Activated naive CD8-positive, alpha-beta T cell treated with anti-CD3 and anti-CD28 coated beads for 36 hours (primary cell): Measurements from ENCODE around the gene PRR33. TPM values are rescaled to one million over a fixed set of nuclear protein-coding genes. Genes with fewer than 3 reads are reported as not detected.
A peak's percentile ranks its signal among the peaks of the same experiment; 100 is the strongest.

ENCODE experiments used
- DNase-seq: peaks from one replicate; pipeline ENCODE4 v3.0.0; 2021
- H3K27ac Mint-ChIP-seq: one replicate; pipeline ENCODE4 v1.8.0; 2022; ENCODE audit warnings: mild to moderate bottlenecking, moderate library complexity, mixed read lengths
- H3K27me3 Mint-ChIP-seq: one replicate; pipeline ENCODE4 v1.8.0; 2022; ENCODE audit warnings: mild to moderate bottlenecking, mixed read lengths
- H3K36me3 Mint-ChIP-seq: one replicate; pipeline ENCODE4 v1.8.0; 2021; ENCODE audit warnings: mild to moderate bottlenecking, mixed read lengths
- H3K4me1 Mint-ChIP-seq: one replicate; pipeline ENCODE4 v1.8.0; 2021; ENCODE audit warnings: mixed read lengths
- H3K4me3 Mint-ChIP-seq: one replicate; pipeline ENCODE4 v1.8.0; 2022; ENCODE audit warnings: mild to moderate bottlenecking, moderate library complexity, mixed read lengths
- H3K9me3 Mint-ChIP-seq: one replicate; pipeline ENCODE4 v1.8.0; 2022; ENCODE audit warnings: mixed read lengths
- total RNA-seq, 2 experiments: library from RNA; stranded (reverse); gene quantifications; one replicate each; pipeline ENCODE4 v1.2.3, GENCODE V29; 2021

Gene PRR33
- total RNA-seq, 2 experiments from 2014 or later: 0.20 to 0.31 TPM

DNA sequence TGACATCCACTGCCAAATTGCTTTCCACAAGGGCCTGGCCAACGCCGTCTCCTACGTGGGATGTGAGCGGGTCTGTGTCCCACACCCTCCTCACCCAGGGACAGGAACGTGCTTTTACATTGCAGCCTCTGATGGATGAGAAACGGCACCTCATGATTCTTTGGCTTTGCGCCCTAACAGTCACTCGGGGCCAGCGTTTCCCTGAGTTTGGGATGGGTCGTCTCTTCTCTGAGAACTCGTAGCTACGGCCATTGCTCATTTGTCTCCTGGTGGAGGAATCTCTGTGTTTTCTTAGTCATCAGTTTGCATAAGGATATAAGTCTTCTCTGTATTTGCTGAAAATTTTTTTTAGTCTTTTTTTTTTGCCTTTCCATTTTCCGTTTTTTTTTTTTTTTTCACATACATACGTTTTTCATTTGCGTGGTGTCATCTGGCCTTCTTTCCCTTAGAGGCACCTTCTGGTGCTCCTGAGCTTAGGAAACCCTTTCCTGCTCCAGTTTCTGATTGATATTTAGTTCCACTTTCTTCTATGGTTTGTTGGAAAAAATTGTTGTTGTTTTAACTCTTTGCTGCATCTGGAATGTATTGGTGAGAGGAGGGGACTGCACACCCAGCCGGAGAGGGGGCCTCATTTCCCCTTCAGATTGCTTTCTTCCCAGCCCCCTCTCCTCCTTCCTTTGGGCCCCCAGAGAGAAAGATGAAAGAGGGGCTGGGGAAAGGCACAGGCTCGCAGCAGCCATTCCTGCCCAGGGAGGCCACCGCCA is 39.8 kb upstream of the PRR33 start:
- no peak overlapping the region for H3K4me3 Mint-ChIP-seq
- H3K27ac Mint-ChIP-seq: no peak overlapping the region
- H3K27me3 Mint-ChIP-seq: no peaks in the 10 kb centered on the region
- H3K9me3 Mint-ChIP-seq: no peaks in the 10 kb centered on the region
- no peak for DNase-seq
- H3K36me3 Mint-ChIP-seq: no peaks in the 10 kb centered on the region
- peaks cover 6% of the 10 kb centered on the region for H3K4me1 Mint-ChIP-seq

DNA sequence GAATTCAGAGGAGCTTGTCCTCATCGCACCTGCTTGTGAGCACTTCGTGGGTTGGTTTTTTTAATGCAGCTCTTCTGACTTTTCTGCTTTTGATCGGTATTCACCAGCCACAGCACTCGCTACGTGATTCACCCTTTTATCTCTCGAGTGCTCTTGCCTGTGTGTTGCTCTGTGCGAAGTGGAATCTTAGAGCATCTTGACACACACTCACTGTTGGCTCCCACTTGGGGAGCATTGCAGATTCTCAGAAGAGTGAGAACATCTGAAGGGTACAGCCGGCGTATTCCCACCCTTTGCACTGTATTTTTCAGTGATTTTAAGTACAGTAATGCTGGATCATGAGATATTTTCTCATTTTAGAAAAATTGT is 38.8 kb upstream of the PRR33 start:
- no peaks in the 10 kb centered on the region for H3K36me3 Mint-ChIP-seq
- H3K27ac Mint-ChIP-seq: no peak overlapping the region
- H3K9me3 Mint-ChIP-seq: no peaks in the 10 kb centered on the region
- DNase-seq: no peak
- no peak overlapping the region for H3K4me3 Mint-ChIP-seq
- H3K27me3 Mint-ChIP-seq: no peaks in the 10 kb centered on the region
- H3K4me1 Mint-ChIP-seq: peaks cover 6% of the 10 kb centered on the region

DNA sequence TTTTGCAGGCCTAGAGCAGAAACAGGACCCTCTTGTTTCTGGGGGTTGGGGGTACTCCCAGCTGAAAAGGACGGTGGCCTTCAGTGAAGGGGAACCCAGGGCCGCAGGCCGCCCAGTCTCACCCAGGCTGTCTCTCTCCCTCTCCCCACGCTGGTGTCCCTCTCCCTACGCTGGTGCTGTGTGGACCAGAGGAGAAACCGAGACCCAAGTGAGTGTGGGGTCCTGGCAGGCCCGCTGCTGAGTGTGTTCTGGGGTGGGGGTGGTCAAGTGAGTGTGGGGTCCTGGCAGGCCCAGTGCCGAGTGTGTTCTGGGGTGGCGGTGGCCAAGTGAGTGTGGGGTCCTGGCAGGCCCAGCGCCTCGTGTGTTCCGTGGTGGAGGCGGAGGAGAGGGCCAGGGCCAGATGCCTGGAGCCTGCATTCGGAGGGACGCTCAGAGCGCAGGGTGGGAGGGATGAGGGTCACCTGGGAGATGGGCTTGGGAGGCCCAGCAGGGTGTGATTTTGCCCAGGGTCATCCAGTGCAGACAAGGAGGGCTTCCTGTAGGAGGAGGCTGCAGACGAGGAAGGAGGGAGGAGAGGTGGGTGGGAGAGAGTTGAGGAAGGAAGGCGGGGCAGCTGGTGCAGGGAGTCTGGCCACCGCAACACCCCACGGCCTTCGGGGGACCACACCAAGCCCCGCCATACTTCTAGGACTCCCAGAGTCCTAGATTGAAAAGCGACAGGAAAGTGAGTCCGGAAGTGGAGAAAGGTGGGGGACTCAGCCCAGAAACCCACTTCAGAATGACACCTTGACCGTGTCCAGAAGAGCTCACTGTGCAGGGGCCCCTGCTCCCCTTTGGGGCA is 38.1 kb upstream of the PRR33 start:
- Mint-ChIP-seq H3K36me3 (no peaks in the 10 kb centered on the region), H3K27me3 (no peaks in the 10 kb centered on the region), H3K4me3 (no peak overlapping the region), H3K4me1 (peaks cover 6% of the 10 kb centered on the region), H3K9me3 (no peaks in the 10 kb centered on the region), H3K27ac (no peak overlapping the region)
- DNase-seq: no peak

DNA sequence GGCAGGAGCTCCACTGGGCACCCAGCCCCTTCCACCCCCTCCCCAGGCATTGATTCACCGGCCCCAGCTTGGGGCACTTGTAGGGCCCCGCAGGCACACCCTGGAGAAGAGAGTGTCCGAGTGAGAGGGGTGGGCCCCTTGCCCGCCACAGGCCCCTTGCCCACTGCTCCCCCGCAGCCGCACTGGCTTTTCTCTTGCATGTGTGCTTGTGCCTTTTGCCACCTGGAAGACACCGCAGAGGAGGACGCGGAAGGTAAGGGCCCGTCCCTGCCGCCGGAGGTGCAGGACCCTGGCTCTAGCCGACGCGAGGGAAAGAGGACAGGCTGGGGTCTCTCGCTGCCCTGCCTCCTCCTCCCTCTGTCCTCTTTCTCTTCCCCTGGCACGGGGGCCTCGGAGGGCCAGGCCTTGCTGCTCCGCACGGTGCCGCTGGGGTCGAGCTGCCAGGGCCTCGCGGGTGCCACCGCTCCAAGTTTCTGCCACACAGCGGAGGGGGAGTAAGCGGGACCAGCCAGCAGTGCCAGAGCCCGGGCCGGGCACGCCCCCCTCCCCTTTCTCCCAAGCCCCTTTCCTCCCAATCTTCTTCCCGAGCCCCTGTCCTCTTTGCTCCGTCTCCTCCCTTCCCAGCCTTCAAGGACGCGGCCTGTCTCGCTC is 37.3 kb upstream of the PRR33 start:
- DNase-seq: no peak
- H3K9me3 Mint-ChIP-seq: no peaks in the 10 kb centered on the region

DNA sequence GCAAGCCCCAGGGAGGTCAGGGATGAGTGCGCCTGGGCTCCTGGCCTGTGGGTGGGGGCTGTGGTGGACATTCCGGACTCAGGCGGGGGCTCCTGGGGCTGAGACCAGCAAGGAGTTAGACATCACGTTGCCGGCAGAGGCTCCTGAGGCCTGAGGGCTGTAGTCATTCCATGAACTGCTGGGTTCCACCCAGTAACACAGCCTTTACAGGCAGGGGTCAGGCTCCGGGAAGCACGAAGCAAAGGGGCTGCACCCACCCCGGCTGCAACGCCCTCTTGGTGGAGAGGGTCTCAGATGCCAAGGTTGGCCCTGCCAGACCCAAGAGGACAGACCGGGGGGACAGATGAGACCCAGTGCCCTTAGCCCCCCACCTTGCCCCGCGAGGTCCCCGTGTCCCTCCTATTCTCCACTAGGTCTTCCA is 36.8 kb upstream of the PRR33 start:
- no peak overlapping the region for H3K4me3 Mint-ChIP-seq
- H3K27ac Mint-ChIP-seq: no peak overlapping the region
- no peaks in the 10 kb centered on the region for H3K27me3 Mint-ChIP-seq
- H3K9me3 Mint-ChIP-seq: no peaks in the 10 kb centered on the region
- no peaks in the 10 kb centered on the region for H3K36me3 Mint-ChIP-seq
- DNase-seq: no peak
- peaks cover 6% of the 10 kb centered on the region for H3K4me1 Mint-ChIP-seq

More for the DNA sequence above, 37.3 kb upstream of the PRR33 start:
- H3K27me3 Mint-ChIP-seq: no peaks in the 10 kb centered on the region
- no peak overlapping the region for H3K27ac Mint-ChIP-seq
- peaks cover 6% of the 10 kb centered on the region for H3K4me1 Mint-ChIP-seq
- H3K36me3 Mint-ChIP-seq: no peaks in the 10 kb centered on the region
- H3K4me3 Mint-ChIP-seq: no peak overlapping the region

DNA sequence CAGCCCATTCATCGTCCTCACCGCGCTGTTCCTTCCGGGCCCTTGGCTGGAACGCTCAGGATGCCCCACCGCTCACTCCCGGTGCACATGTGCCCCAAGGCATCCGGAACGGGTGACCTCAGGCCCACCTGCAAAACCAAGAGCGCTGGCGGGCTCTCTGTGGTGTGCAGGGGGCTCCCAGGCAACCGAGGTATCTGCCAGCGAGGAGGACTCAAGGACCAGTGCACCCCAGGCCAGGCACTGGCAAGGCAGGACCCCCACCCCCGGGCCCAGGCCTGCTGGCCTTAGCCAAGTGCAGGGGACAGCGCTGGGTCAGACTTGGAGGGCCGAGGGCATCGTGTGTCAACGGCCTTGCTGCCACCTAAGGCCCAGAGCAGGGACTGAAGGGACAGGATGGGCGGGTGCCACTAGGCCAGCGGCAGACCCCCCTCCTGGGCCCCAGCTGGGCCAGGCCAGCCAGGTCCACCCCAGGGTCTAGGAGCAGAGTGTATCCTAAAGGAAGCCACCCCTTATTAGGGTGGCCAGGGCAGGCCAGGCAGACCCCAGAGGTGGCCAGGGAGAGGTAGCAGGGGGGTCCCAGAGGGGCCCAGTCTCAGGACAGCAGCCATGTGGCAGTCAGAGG is 36.3 kb upstream of the PRR33 start:
- no peak overlapping the region for H3K27ac Mint-ChIP-seq
- H3K27me3 Mint-ChIP-seq: no peaks in the 10 kb centered on the region
- no peak for DNase-seq
- no peak overlapping the region for H3K4me3 Mint-ChIP-seq
- no peaks in the 10 kb centered on the region for H3K36me3 Mint-ChIP-seq
- H3K9me3 Mint-ChIP-seq: no peaks in the 10 kb centered on the region
- peaks cover 6% of the 10 kb centered on the region for H3K4me1 Mint-ChIP-seq

DNA sequence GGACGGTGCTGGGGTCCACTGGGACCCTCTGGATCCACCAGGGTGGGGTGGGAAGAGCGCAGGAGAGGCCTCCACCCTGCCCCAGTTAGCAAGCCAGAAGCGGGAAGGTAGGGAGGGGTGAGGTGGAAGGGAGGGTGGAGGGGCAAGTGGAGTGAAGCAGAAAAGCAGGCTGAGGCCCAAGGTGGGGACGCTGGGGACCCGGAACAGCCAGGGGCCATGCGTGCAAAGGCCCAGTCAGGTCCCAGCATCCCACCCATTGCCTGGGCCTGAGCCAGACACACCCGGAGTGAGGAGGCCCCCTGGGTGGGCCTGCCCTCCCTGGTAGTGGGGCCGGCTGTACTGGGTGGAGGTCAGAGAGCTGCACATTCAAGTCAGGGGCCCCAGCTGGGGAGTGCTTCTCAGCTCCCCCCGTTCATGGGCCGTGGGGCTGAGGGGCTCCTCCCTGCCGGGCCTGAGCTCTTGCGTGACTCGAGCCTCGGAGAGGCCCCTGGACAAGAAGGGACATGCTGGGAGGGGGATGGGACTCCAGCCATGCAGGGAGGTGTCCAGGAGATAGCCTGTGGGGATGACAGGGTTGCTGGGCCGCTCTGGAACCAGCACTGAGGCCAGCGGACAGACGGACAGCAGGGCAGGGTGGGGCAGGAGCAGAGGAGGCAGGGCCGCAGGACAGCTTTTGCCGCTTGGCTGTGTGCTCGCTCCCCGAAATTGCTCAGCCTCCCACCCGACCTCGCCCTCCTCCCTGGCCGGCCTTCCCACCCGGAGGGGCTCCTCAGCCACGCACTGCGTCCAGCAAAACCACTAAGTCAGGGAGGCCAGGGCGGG is 35.5 kb upstream of the PRR33 start:
- no peak for DNase-seq
- peaks cover 6% of the 10 kb centered on the region for H3K4me1 Mint-ChIP-seq
- no peaks in the 10 kb centered on the region for H3K9me3 Mint-ChIP-seq
- no peaks in the 10 kb centered on the region for H3K36me3 Mint-ChIP-seq
- no peak overlapping the region for H3K27ac Mint-ChIP-seq
- no peak overlapping the region for H3K4me3 Mint-ChIP-seq
- H3K27me3 Mint-ChIP-seq: peaks cover 3% of the 10 kb centered on the region

DNA sequence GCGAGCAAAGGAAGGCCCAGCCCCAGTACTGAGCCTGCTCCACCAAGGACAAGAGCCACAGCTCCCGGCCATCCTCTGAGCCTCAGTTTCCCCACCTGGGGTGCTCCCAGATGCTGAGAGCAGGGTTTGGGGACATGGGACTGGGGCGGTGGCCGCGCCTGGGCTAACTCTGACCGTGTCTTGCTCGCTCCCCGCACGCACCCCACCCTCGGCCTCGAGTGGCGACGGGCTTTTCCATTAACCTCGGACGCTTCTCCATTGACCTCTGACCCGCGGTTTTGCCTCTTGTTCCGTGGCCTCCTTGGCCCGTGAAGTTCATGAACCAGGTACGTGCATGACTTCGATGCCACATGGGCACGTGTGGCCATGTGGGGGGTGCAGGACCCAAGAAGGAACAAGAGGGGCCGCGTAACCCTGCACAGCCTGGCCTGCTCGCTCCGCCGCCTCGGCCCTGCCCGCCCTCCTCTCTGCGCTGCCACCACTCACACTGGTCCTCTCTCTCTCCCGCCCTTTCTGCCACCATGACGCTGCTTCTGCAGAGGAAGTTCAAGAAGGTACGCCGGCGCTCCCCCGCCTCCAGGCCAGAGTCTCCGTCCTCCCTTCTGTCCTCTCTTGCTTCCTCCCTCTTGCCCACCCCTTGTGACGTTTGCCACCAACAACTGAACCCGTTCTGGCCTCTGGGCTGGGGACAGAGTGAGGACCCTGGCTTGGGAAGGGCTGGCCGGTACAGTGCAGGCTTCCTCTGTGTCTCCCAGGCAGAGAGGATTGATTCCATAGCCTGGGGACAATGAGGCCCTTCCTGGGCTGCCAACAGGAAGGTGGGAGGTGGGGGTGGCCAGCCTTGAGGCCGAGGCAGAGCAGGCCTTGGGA is 34.7 kb upstream of the PRR33 start:
- Mint-ChIP-seq H3K36me3 (no peaks in the 10 kb centered on the region), H3K27me3 (peaks cover 3% of the 10 kb centered on the region), H3K9me3 (no peaks in the 10 kb centered on the region), H3K4me3 (no peak overlapping the region), H3K27ac (no peak overlapping the region), H3K4me1 (peaks cover 6% of the 10 kb centered on the region)
- DNase-seq: no peak

DNA sequence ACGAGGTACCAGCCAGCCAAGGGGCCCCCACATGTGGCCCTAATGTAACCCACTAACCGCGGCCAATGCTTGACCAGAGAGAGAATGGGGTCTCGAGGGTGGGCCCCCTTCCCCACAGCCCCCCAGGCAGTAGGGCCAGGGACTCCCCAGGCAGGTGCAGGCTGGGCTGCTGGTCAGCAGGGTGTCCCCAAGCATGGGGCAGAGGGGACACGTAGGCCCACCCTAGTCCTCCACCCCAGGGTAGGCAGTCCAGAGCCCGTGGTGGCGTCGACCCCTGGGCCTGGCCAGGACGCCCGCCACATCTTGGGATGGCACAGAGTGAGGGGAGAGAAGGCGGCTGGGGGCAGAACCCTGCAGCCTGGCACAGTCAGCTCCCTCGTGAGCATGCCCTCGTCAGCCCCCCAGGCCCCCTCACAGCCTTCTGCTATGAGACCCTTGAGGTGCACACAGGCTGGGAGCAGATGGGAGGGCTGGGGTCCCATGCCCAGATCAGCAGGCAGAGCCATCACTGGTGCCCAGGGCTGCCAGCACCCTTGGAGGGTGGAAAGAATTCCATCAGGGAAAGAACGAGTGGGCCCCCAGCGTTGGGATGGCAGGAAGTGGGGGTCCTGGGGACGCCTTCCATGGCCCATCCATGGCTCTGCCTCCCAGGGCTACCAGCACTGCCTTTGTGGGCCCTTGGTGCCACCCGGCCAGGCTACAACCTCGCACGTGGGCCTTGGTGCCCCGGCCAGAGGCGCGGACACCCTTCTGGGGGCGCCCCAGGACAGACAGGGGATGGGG is 33.9 kb upstream of the PRR33 start:
- no peak overlapping the region for H3K4me3 Mint-ChIP-seq
- no peak overlapping the region for H3K27ac Mint-ChIP-seq
- peaks cover 4% of the 10 kb centered on the region for H3K4me1 Mint-ChIP-seq
- no peaks in the 10 kb centered on the region for H3K36me3 Mint-ChIP-seq
- DNase-seq: no peak
- H3K27me3 Mint-ChIP-seq: peaks cover 3% of the 10 kb centered on the region
- no peaks in the 10 kb centered on the region for H3K9me3 Mint-ChIP-seq

DNA sequence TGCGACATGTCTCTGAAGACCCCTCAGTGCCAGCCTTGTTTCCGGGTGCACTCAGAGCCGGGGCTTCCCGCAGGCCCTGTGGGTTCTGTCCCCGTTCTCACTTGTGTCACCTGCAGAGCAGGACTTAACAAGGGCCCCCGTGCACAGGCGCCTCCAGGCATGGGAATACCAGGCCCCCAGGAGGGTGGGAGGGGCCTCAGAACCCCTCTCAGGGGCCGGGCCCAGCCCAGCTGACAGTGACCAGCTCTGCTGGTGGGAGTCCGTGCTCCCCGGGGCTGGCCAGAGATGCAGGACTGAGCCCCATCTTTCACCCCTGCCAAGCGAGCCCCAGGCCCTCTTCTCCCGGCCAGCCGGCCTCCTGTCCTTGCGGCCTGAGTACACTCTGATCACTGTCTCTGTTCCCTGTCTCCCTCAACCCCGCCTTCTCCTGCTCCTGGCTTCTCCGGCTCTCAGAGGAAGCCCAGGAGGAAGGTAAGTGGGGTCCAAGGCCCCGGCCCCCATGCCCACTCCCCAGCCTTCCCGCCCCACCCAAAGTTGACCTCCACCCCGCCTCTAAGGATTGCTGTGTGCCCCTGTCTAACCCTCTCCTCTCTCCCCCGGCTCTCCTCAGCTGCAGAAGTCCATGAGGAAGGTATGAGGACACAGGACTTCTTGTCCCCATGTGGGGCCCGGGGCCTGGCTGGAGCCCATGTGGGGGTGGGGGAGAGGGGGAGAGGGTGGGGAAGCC is 33.1 kb upstream of the PRR33 start:
- H3K36me3 Mint-ChIP-seq: no peaks in the 10 kb centered on the region
- no peak for DNase-seq

DNA sequence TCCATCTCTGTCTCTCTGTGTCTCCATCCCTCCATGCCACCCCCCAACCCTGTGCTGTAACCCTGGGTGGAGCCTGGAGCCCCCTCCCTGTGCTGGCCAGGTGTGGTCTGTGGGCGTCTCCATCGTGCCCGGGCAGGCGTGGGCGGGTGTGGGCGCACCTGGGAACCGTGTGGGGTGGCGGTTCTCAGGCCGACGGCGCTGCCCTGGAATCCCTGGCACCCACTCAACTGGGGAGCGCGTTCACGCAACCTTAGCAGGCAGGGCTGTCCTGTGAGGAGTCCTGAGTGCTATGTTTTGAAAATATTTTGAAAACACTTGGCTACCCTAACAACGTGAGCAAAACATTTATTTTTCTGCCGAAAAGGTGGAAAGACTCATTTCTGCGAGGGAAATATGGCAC is 32.5 kb upstream of the PRR33 start:
- no peaks in the 10 kb centered on the region for H3K4me1 Mint-ChIP-seq
- no peak for DNase-seq
- H3K9me3 Mint-ChIP-seq: no peaks in the 10 kb centered on the region
- no peak overlapping the region for H3K27ac Mint-ChIP-seq
- H3K27me3 Mint-ChIP-seq: peaks cover 3% of the 10 kb centered on the region
- H3K36me3 Mint-ChIP-seq: no peaks in the 10 kb centered on the region
- H3K4me3 Mint-ChIP-seq: peak overlapping the region; percentile 5

More for the DNA sequence above, 33.1 kb upstream of the PRR33 start:
- Mint-ChIP-seq H3K4me1 (peaks cover 2% of the 10 kb centered on the region), H3K4me3 (no peak overlapping the region), H3K9me3 (no peaks in the 10 kb centered on the region), H3K27ac (no peak overlapping the region), H3K27me3 (peaks cover 3% of the 10 kb centered on the region)

DNA sequence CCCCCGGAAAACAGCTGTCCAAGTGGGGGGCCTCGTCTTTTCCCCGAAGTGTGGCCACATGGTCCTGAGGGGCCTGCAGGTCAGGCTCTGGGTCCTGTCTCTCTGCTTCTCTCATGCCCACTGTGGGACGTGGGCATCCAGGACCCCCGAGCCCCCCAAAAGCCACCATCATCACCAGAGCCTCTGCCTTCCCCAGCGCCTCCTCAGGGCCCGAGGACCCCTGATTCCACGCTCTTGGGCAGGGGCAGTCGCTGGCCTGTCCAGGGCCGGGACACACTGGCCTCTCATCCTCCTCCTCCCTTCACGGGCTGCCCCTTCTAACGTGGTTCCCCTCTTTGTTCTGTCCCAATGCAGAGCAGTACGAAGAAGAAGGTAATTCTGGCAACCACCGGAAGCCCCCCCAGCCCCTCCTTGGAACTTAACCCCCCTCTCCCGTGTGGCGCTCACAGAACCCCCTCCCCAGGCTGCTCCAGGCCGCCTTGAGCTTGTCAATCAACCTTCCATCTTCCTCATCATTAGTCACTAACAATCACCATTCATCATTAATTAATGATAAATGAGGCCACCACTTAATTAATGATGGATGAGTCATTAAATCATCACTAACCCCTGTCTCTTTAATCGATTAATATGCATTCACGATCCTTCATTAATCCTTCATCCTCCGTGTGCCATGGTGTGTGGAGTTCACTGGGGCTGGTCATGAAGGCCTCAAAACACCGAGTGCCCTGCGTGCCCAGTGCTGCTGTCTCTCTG is 31.7 kb upstream of the PRR33 start:
- DNase-seq: no peak
- Mint-ChIP-seq H3K4me1 (no peaks in the 10 kb centered on the region), H3K9me3 (no peaks in the 10 kb centered on the region), H3K4me3 (no peak overlapping the region), H3K27me3 (peaks cover 3% of the 10 kb centered on the region), H3K36me3 (no peaks in the 10 kb centered on the region), H3K27ac (no peak overlapping the region)
